Calu3 (cell line): ENCODE data around the gene LAMA5. TPM values are rescaled to one million over a fixed set of nuclear protein-coding genes. Genes with fewer than 3 reads are reported as not detected.
A peak's percentile ranks its signal among the peaks of the same experiment; 100 is the strongest.

Source experiments
- BruUV-seq: library from RNA; stranded (reverse); fragments of 400-500 nt; replicated peaks from 2 replicates; lab custom pipeline; 2021; lab: Mats Ljungman, UMichigan
- CTCF ChIA-PET: fragments of 300-600 bp; sonication (Branson Sonifier 250); formaldehyde crosslinking; loops from one replicate; lab custom pipeline; 2022; ENCODE audit warnings: antibody characterized with exemption; lab: Charles Lee
- DNase-seq: peaks from one replicate; pipeline ENCODE4 v3.0.0; 2022
- H3K27ac Mint-ChIP-seq: one replicate; pipeline ENCODE4 v1.8.0; 2022; ENCODE audit warnings: mixed read lengths; ENCODE audit not compliant: unreplicated experiment
- H3K27me3 Mint-ChIP-seq: one replicate; pipeline ENCODE4 v1.8.0; 2022; ENCODE audit warnings: mixed read lengths; ENCODE audit not compliant: unreplicated experiment
- H3K36me3 Mint-ChIP-seq: one replicate; pipeline ENCODE4 v1.8.0; 2022; ENCODE audit warnings: mild to moderate bottlenecking, moderate library complexity, mixed read lengths; ENCODE audit not compliant: insufficient read depth, unreplicated experiment
- H3K4me1 Mint-ChIP-seq: one replicate; pipeline ENCODE4 v1.8.0; 2022; ENCODE audit warnings: mild to moderate bottlenecking, low read depth, mixed read lengths; ENCODE audit not compliant: unreplicated experiment
- H3K4me3 Mint-ChIP-seq: one replicate; pipeline ENCODE4 v1.8.0; 2022; ENCODE audit warnings: mild to moderate bottlenecking, low read depth, moderate library complexity, mixed read lengths; ENCODE audit not compliant: unreplicated experiment
- H3K9me3 Mint-ChIP-seq: one replicate; pipeline ENCODE4 v1.8.0; 2022; ENCODE audit warnings: low read depth, mixed read lengths; ENCODE audit not compliant: unreplicated experiment
- intact Hi-C: fragments of 100-400 bp; cut with micrococcal nuclease; formaldehyde crosslinking; loops from one replicate; pipeline ENCODE4 v1.10.0; 2022; ENCODE audit not compliant: unreplicated experiment
- total RNA-seq: library from RNA; stranded (reverse); gene quantifications from 2 replicates; pipeline ENCODE4 v1.2.3, GENCODE V29; 2022
- TF ChIP-seq, protein P1 (sequence below): fragments of 200-600 bp; IDR thresholded peaks from one replicate; pipeline ENCODE4 v1.8.0; 2022; ENCODE audit warnings: antibody characterized with exemption; ENCODE audit not compliant: unreplicated experiment

The LAMA5 gene
- total RNA-seq, 1 experiment from 2014 or later = 763 TPM

GRCh38 chr20:62355878-62356588, 11.1 kb downstream of the LAMA5 start:
- intact Hi-C loops = no loop called here
- peaks cover 55% of the 10 kb centered on the region for H3K4me1 Mint-ChIP-seq
- peak overlapping the region; percentile 74 for H3K4me3 Mint-ChIP-seq
- no peaks in the 10 kb centered on the region for H3K27me3 Mint-ChIP-seq
- H3K9me3 Mint-ChIP-seq = no peaks in the 10 kb centered on the region
- TF ChIP-seq, protein P1, sequence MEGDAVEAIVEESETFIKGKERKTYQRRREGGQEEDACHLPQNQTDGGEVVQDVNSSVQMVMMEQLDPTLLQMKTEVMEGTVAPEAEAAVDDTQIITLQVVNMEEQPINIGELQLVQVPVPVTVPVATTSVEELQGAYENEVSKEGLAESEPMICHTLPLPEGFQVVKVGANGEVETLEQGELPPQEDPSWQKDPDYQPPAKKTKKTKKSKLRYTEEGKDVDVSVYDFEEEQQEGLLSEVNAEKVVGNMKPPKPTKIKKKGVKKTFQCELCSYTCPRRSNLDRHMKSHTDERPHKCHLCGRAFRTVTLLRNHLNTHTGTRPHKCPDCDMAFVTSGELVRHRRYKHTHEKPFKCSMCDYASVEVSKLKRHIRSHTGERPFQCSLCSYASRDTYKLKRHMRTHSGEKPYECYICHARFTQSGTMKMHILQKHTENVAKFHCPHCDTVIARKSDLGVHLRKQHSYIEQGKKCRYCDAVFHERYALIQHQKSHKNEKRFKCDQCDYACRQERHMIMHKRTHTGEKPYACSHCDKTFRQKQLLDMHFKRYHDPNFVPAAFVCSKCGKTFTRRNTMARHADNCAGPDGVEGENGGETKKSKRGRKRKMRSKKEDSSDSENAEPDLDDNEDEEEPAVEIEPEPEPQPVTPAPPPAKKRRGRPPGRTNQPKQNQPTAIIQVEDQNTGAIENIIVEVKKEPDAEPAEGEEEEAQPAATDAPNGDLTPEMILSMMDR = no peak
- DNase-seq = no peak
- no TSS peak for BruUV-seq
- H3K36me3 Mint-ChIP-seq = peaks cover 93% of the 10 kb centered on the region
- CTCF ChIA-PET = interaction anchor here (0.5 kb wide), 1 partner anchor 1719 kb away, joined by 3 read pairs; no protein-coding TSS in a partner anchor
- peak overlapping the region; percentile 79 for H3K27ac Mint-ChIP-seq

DNA sequence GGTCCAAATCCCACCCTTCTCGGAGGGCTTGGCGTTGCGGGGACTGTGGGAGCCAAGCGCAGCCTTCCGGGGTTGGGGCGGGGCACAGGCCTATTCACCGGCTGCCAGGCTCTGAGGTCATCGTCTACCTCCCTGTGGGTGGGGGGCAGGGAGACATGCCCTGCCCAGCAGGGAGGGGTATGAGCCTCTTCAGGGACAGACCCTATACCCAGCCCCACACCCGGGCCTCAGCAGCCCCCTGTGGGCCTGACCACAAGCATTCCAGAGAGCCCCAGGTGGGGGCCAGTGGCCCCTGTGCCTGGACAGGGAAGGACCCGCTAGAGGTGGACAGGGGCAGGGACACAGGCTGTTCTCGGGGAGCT, 11.6 kb downstream of the LAMA5 start:
- Mint-ChIP-seq H3K4me1 (peaks cover 51% of the 10 kb centered on the region), H3K4me3 (peak overlapping the region; percentile 74), H3K9me3 (no peaks in the 10 kb centered on the region), H3K27ac (peak overlapping the region; percentile 79), H3K27me3 (no peaks in the 10 kb centered on the region), H3K36me3 (peaks cover 93% of the 10 kb centered on the region)
- peak; percentile 71 for DNase-seq
- CTCF ChIA-PET = no interaction called here
- TF ChIP-seq, protein P1 = no peak
- no TSS peak for BruUV-seq
- intact Hi-C loops = no loop called here

DNA sequence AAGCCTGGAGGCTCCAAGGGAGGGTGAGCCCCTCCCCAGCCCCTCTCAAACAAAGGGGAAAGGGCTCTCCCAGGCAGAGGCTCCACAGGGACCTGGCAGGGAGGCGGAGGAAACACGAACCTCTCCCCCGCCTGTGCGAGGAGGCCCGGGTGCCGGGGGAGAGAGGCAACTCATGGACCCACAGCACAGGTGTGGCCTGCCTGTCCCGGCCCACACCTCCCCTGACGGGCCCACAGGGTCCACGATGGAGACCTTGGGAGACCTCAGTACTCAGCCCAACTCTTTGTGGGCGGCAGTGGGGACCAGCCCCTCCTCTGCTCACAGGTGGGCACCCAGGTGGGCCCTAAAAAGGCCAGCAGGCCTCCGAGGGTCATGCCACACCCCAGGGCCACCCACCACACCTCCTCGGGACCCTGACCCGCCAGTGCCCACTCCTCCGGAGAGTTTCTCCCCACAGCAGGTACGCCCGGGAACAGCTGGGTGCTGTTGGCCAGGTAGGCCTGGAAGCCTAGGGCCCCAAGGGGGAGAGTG, 12.2 kb downstream of the LAMA5 start:
- no peak overlapping the region for H3K4me3 Mint-ChIP-seq
- TF ChIP-seq, protein P1 = no peak
- H3K27ac Mint-ChIP-seq = no peak overlapping the region
- H3K4me1 Mint-ChIP-seq = peaks cover 52% of the 10 kb centered on the region
- CTCF ChIA-PET = no interaction called here
- no peak for DNase-seq
- intact Hi-C loops = no loop called here
- H3K36me3 Mint-ChIP-seq = peaks cover 95% of the 10 kb centered on the region
- H3K27me3 Mint-ChIP-seq = no peaks in the 10 kb centered on the region
- H3K9me3 Mint-ChIP-seq = no peaks in the 10 kb centered on the region
- BruUV-seq = no TSS peak

GRCh38 chr20:62354031-62354808, 12.9 kb downstream of the LAMA5 start:
- H3K27ac Mint-ChIP-seq = peak overlapping the region; percentile 12
- CTCF ChIA-PET = no interaction called here
- TF ChIP-seq, protein P1 = no peak
- peaks cover 52% of the 10 kb centered on the region for H3K4me1 Mint-ChIP-seq
- peaks cover 95% of the 10 kb centered on the region for H3K36me3 Mint-ChIP-seq
- intact Hi-C loops = no loop called here
- H3K9me3 Mint-ChIP-seq = no peaks in the 10 kb centered on the region
- no peak for DNase-seq
- no peak overlapping the region for H3K4me3 Mint-ChIP-seq
- no TSS peak for BruUV-seq
- H3K27me3 Mint-ChIP-seq = no peaks in the 10 kb centered on the region
